ENCODE data around the gene APBB3. TPM values are rescaled to one million over a fixed set of nuclear protein-coding genes. Genes with fewer than 3 reads are reported as not detected.

The APBB3 gene
- total and polyA plus RNA-seq, 7 experiments from 2014 or later: 6.3 to 77.8 (median 61.6) TPM

GRCh38 chr5:140560227-140560626, 4.2 kb downstream of the APBB3 start:
- no peak overlapping the region for H3K4me3 Mint-ChIP-seq
- H3K27ac Mint-ChIP-seq: peak overlapping the region in 1 of 9 donors; percentile 51
- H3K27me3 Mint-ChIP-seq: no peaks in the 10 kb centered on the region
- Histone ChIP-seq H3K4me3 (ENCODE audit: low read length) (no peak overlapping the region), H3K9me3 (ENCODE audit: control insufficient read depth in 2 of 3, low read length in 3 of 3) (no peaks in the 10 kb centered on the region), H3K27ac (ENCODE audit: low read depth, low read length) (no peak overlapping the region), H3K4me1 (ENCODE audit: control insufficient read depth in 2 of 2, insufficient read depth in 2 of 2, low read length in 2 of 2) (peaks cover 26 to 28% of the 10 kb centered on the region in 2 donors), H3K27me3 (ENCODE audit: control insufficient read depth in 2 of 2, insufficient read depth in 2 of 2, low read length in 2 of 2) (no peaks in the 10 kb centered on the region), H3K36me3 (ENCODE audit: control insufficient read depth in 2 of 3, insufficient read depth in 3 of 3, low read length in 3 of 3) (peaks cover 0 to 16% (median 0%) of the 10 kb centered on the region in 3 experiments)
- H3K36me3 Mint-ChIP-seq: peaks cover 0 to 26% (median 0%) of the 10 kb centered on the region in 5 donors
- peaks cover 28 to 64% (median 51%) of the 10 kb centered on the region in 7 donors for H3K4me1 Mint-ChIP-seq
- H3K9me3 Mint-ChIP-seq: no peaks in the 10 kb centered on the region
- intact Hi-C loops (cut with micrococcal nuclease): loop anchor here (5.0 to 10.0 kb wide), 4 partner anchors 453 to 1363 kb away; partner anchors contain the start of genes DIAPH1 (in 2 of the 2), HDAC3 (in 1 of the 2), RELL2 (in 1 of the 2) and SIL1 (in 1 of the 2)
- CTCF ChIA-PET: no interaction called here
- DNase-seq (no peak), ATAC-seq (no peak)
- POLR2A ChIA-PET: interaction anchor here (1.1 to 16.3 kb wide), 2 partner anchors 11 to 88 kb away, joined by 6 to 248 read pairs; partner anchors contain the start of genes EIF4EBP3, IK and NDUFA2

GRCh38 chr5:140558542-140558941, 5.9 kb downstream of the APBB3 start:
- intact Hi-C loops (cut with micrococcal nuclease): loop anchor here in 1 of 2 donors (5.0 kb wide), 1 partner anchor 446 kb away; the partner anchor contains the start of gene PURA

DNA sequence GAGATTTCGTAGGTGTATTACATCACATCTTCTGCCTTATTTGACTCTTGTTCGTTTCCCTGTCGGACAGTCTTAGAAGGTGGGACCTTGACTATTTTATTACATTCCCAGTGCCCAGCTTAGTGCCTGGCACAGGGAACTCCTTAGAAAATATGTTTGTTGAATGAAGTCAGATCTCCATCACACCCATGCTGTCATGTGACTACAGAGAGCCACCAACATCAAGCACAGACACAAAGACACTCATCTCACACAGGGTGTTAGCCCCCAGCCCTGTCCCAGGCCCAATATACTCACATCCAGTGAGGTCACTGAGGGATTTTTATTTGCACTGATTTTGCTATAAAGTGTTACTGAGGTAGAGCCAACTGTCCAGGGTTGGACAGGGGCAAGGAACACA, 6.4 kb downstream of the APBB3 start:
- Mint-ChIP-seq H3K27me3 (no peaks in the 10 kb centered on the region), H3K4me1 (peaks cover 45 to 66% (median 53%) of the 10 kb centered on the region in 7 donors), H3K27ac (peak overlapping the region; percentile 85 to 97 (median 95)), H3K4me3 (peak overlapping the region; percentile 84 to 93 (median 92)), H3K36me3 (peaks cover 0 to 31% (median 9%) of the 10 kb centered on the region in 5 donors), H3K9me3 (peaks cover 0 to 4% (median 0%) of the 10 kb centered on the region in 11 donors)
- POLR2A ChIA-PET: interaction anchor here (1.3 to 16.3 kb wide), 6 partner anchors 9 to 157 kb away, joined by 3 to 248 read pairs (median 4); partner anchors contain the start of gene EIF4EBP3
- Histone ChIP-seq H3K4me1 (ENCODE audit: control insufficient read depth in 2 of 2, insufficient read depth in 2 of 2, low read length in 2 of 2) (peaks cover 14 to 21% of the 10 kb centered on the region in 2 donors), H3K9me3 (ENCODE audit: control insufficient read depth in 2 of 3, low read length in 3 of 3) (no peaks in the 10 kb centered on the region), H3K4me3 (ENCODE audit: low read length) (no peak overlapping the region), H3K27ac (ENCODE audit: low read depth, low read length) (peak overlapping the region; percentile 97), H3K27me3 (ENCODE audit: control insufficient read depth in 2 of 2, insufficient read depth in 2 of 2, low read length in 2 of 2) (no peaks in the 10 kb centered on the region), H3K36me3 (ENCODE audit: control insufficient read depth in 2 of 3, insufficient read depth in 3 of 3, low read length in 3 of 3) (peaks cover 0 to 16% (median 0%) of the 10 kb centered on the region in 3 experiments)
- intact Hi-C loops (cut with micrococcal nuclease): loop anchor here (1.0 to 5.0 kb wide), 5 partner anchors 11 to 446 kb away; partner anchors contain the start of genes ANKHD1 (in 2 of the 2), EIF4EBP3 (in 2 of the 2), IK (in 1 of the 2) and NDUFA2 (in 1 of the 2)
- CTCF ChIA-PET: interaction anchor here (0.6 kb wide), 1 partner anchor 1043 kb away, joined by 3 read pairs; no protein-coding TSS in a partner anchor
- ATAC-seq: no peak
- DNase-seq: no peak

More at GRCh38 chr5:140558542-140558941, 5.9 kb downstream of the APBB3 start:
- ChIA-PET POLR2A (interaction anchor here (1.7 to 16.3 kb wide), 2 partner anchors 9 to 158 kb away, joined by 4 to 248 read pairs; partner anchors contain the start of gene EIF4EBP3), CTCF (interaction anchor here (1.0 kb wide), 2 partner anchors 11 to 161 kb away, joined by 3 read pairs; partner anchors contain the start of gene EIF4EBP3)
- Histone ChIP-seq H3K27ac (ENCODE audit: low read depth, low read length) (no peak overlapping the region), H3K4me1 (ENCODE audit: control insufficient read depth in 2 of 2, insufficient read depth in 2 of 2, low read length in 2 of 2) (peaks cover 17 to 26% of the 10 kb centered on the region in 2 donors), H3K9me3 (ENCODE audit: control insufficient read depth in 2 of 3, low read length in 3 of 3) (no peaks in the 10 kb centered on the region), H3K27me3 (ENCODE audit: control insufficient read depth in 2 of 2, insufficient read depth in 2 of 2, low read length in 2 of 2) (no peaks in the 10 kb centered on the region), H3K4me3 (ENCODE audit: low read length) (no peak overlapping the region), H3K36me3 (ENCODE audit: control insufficient read depth in 2 of 3, insufficient read depth in 3 of 3, low read length in 3 of 3) (peaks cover 0 to 16% (median 0%) of the 10 kb centered on the region in 3 experiments)
- Mint-ChIP-seq H3K36me3 (peaks cover 0 to 27% (median 5%) of the 10 kb centered on the region in 5 donors), H3K4me1 (peaks cover 40 to 66% (median 52%) of the 10 kb centered on the region in 7 donors), H3K9me3 (peaks cover 0 to 4% (median 0%) of the 10 kb centered on the region in 11 donors), H3K27ac (peak overlapping the region in 5 of 9 donors; percentile 85 to 96 (median 96)), H3K4me3 (peak overlapping the region in 1 of 10 donors; percentile 92), H3K27me3 (no peaks in the 10 kb centered on the region)
- no peak for DNase-seq
- ATAC-seq: no peak

DNA sequence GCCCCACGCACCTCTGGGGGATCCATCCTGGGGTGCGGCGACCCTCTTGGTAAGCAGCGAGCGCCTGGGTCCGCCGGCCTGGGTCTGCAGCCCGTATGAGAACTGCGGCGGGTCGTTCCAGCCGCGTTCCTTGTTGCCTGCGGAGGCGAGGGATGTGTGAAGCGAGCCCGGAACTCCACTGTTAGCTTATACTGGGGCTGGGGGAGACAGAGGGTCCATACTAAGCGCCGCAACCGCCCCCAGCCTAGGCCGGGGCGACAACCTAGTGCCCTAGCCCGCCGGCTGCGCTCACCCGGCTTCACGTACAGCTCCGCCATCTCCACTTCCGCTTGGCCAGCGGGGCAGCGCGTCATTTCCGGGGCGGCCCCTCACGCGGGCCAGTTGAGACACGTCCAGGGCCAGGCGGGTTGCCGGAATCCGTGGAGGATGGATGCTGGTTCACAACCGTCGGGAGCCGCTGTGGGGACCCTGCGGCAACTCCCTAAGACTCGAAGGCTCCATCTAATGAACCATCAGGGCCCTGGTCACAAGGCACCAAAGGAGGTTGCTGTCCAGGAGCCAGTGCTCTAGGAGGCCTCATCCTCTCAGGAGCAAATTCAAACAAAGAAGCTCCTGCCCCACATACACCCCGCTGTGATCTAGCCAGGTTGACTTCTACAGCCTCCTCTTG, 7.1 kb downstream of the APBB3 start, which contains the start of gene SRA1:
Gene SRA1, minus strand, starts transcription at position 338 of the 670 bp plus-strand sequence. Its CDS starts 21 bp downstream, at position 317.
- Histone ChIP-seq H3K36me3 (ENCODE audit: control insufficient read depth in 2 of 3, insufficient read depth in 3 of 3, low read length in 3 of 3) (peaks cover 0 to 16% (median 0%) of the 10 kb centered on the region in 3 experiments), H3K4me3 (ENCODE audit: low read length) (peak within 1 kb of the TSS; percentile 73), H3K27ac (ENCODE audit: low read depth, low read length) (peak within 1 kb of the TSS; percentile 97), H3K27me3 (ENCODE audit: control insufficient read depth in 2 of 2, insufficient read depth in 2 of 2, low read length in 2 of 2) (no peaks in the 10 kb centered on the region), H3K4me1 (ENCODE audit: control insufficient read depth in 2 of 2, insufficient read depth in 2 of 2, low read length in 2 of 2) (peaks cover 14 to 20% of the 10 kb centered on the region in 2 donors), H3K9me3 (ENCODE audit: control insufficient read depth in 2 of 3, low read length in 3 of 3) (no peaks in the 10 kb centered on the region)
- ATAC-seq (peak; percentile 94), DNase-seq (peak; percentile 62 to 91 (median 72))
- ChIA-PET POLR2A (interaction anchor here (0.7 to 16.3 kb wide), 9 partner anchors 8 to 156 kb away, joined by 3 to 248 read pairs (median 5); partner anchors contain the start of genes EIF4EBP3, IK, NDUFA2 and TMCO6), CTCF (interaction anchor here (0.6 to 0.9 kb wide), 2 partner anchors 90 to 1044 kb away, joined by 3 read pairs; partner anchors contain the start of genes IK and NDUFA2)
- peaks cover 0 to 4% (median 0%) of the 10 kb centered on the region in 11 donors for H3K9me3 Mint-ChIP-seq
- no peaks in the 10 kb centered on the region for H3K27me3 Mint-ChIP-seq
- H3K4me3 Mint-ChIP-seq: peak within 1 kb of the TSS; percentile 84 to 93 (median 92)
- intact Hi-C loops (cut with micrococcal nuclease): loop anchor here (1.0 to 5.0 kb wide), 5 partner anchors 10 to 445 kb away; partner anchors contain the start of genes ANKHD1 (in 2 of the 2), EIF4EBP3 (in 2 of the 2), IK (in 1 of the 2) and NDUFA2 (in 1 of the 2)
- H3K27ac Mint-ChIP-seq: peak within 1 kb of the TSS; percentile 85 to 97 (median 95)
- peaks cover 0 to 30% (median 11%) of the 10 kb centered on the region in 5 donors for H3K36me3 Mint-ChIP-seq
- peaks cover 45 to 63% (median 50%) of the 10 kb centered on the region in 7 donors for H3K4me1 Mint-ChIP-seq

- H3K36me3 ChIP-seq (ENCODE audit: control insufficient read depth in 2 of 3, insufficient read depth in 3 of 3, low read length in 3 of 3): peaks cover 0 to 17% (median 4%) of the 10 kb centered on the region in 3 experiments
- ATAC-seq (peak; percentile 51), DNase-seq (peak in 1 of 9 donors; percentile 37)
- Mint-ChIP-seq H3K36me3 (peaks cover 0 to 33% (median 15%) of the 10 kb centered on the region in 5 donors), H3K27ac (peak overlapping the region; percentile 85 to 97 (median 95)), H3K9me3 (peaks cover 0 to 4% (median 0%) of the 10 kb centered on the region in 11 donors), H3K4me3 (peak overlapping the region; percentile 84 to 93 (median 92)), H3K27me3 (no peaks in the 10 kb centered on the region), H3K4me1 (peaks cover 43 to 59% (median 51%) of the 10 kb centered on the region in 7 donors)
- ChIA-PET CTCF (interaction anchor here (0.6 to 1.7 kb wide), 2 partner anchors 9 to 1405 kb away, joined by 3 to 6 read pairs; partner anchors contain the start of gene EIF4EBP3), POLR2A (interaction anchor here (1.0 to 16.3 kb wide), 5 partner anchors 7 to 91 kb away, joined by 3 to 248 read pairs (median 6); partner anchors contain the start of genes EIF4EBP3, IK, NDUFA2 and TMCO6)
- intact Hi-C loops (cut with micrococcal nuclease): loop anchor here (1.0 to 5.0 kb wide), 5 partner anchors 8 to 444 kb away; partner anchors contain the start of genes ANKHD1 (in 2 of the 2), APBB3 (in 2 of the 2), SLC35A4 (in 2 of the 2) and IK (in 1 of the 2)
- no peaks in the 10 kb centered on the region for H3K27me3 ChIP-seq (ENCODE audit: control insufficient read depth in 2 of 2, insufficient read depth in 2 of 2, low read length in 2 of 2)
- H3K4me1 ChIP-seq (ENCODE audit: control insufficient read depth in 2 of 2, insufficient read depth in 2 of 2, low read length in 2 of 2): peaks cover 14 to 20% of the 10 kb centered on the region in 2 donors
- H3K4me3 ChIP-seq (ENCODE audit: low read length): peak overlapping the region; percentile 73
- H3K9me3 ChIP-seq (ENCODE audit: control insufficient read depth in 2 of 3, low read length in 3 of 3): no peaks in the 10 kb centered on the region
- H3K27ac ChIP-seq (ENCODE audit: low read depth, low read length): peak overlapping the region; percentile 97
These were observed 8.0 kb downstream of the APBB3 start for GRCh38 chr5:140556438-140556837.

All from naive thymus-derived CD4-positive, alpha-beta T cell (primary cell).